GM19023 (cell line): ENCODE results near the gene ZNF175.
A peak's percentile ranks its signal among the peaks of the same experiment; 100 is the strongest.

Experiments
- ATAC-seq: cut with Tn5 transposase; IDR thresholded peaks from one replicate; pipeline ENCODE4 v1.9.1; 2021; ENCODE audit warnings: mild to moderate bottlenecking, moderate library complexity; ENCODE audit not compliant: unreplicated experiment

The ZNF175 gene

GRCh38 chr19:51570962-51571575 is at the start of gene ZNF175:
Gene ZNF175, plus strand, starts transcription at chr19:51571283. Its CDS starts 2,047 bp downstream, at chr19:51573330.
- peak; percentile 74 for ATAC-seq

GRCh38 chr19:51521357-51521756 is 49.7 kb upstream of the ZNF175 start:
- ATAC-seq = no peak

- no peak for ATAC-seq
Observed at GRCh38 chr19:51521781-51522180, 49.3 kb upstream of the ZNF175 start.

GRCh38 chr19:51524666-51525264 is 46.3 kb upstream of the ZNF175 start:
- ATAC-seq = no peak

GRCh38 chr19:51525651-51526050 is 45.4 kb upstream of the ZNF175 start:
- ATAC-seq = no peak

- ATAC-seq = no peak
Observed at GRCh38 chr19:51529301-51529700, 41.8 kb upstream of the ZNF175 start.

- no peak for ATAC-seq
Observed at GRCh38 chr19:51530616-51531015, 40.5 kb upstream of the ZNF175 start.

- ATAC-seq = peak; percentile 62
Observed at GRCh38 chr19:51531349-51532315, 39.5 kb upstream of the ZNF175 start, which contains the start of gene SIGLEC6. Gene SIGLEC6, minus strand, starts transcription at chr19:51531670. Its CDS starts 22 bp downstream, at chr19:51531648.

GRCh38 chr19:51535535-51535934 is 35.5 kb upstream of the ZNF175 start:
- ATAC-seq = no peak

GRCh38 chr19:51539821-51540366 is 31.2 kb upstream of the ZNF175 start:
- ATAC-seq = no peak

- no peak for ATAC-seq
Observed at GRCh38 chr19:51541458-51542357, 29.4 kb upstream of the ZNF175 start.

- ATAC-seq = no peak
Observed at GRCh38 chr19:51542699-51543098, 28.4 kb upstream of the ZNF175 start.

- no peak for ATAC-seq
Observed at GRCh38 chr19:51544038-51544437, 27.0 kb upstream of the ZNF175 start.

GRCh38 chr19:51546107-51546649 is 24.9 kb upstream of the ZNF175 start:
- no peak for ATAC-seq

GRCh38 chr19:51546650-51547396 is 24.3 kb upstream of the ZNF175 start:
- no peak for ATAC-seq

GRCh38 chr19:51547397-51548212 is 23.5 kb upstream of the ZNF175 start:
- ATAC-seq = no peak

GRCh38 chr19:51548213-51548651 is 22.9 kb upstream of the ZNF175 start:
- no peak for ATAC-seq

GRCh38 chr19:51548891-51549305 is 22.2 kb upstream of the ZNF175 start:
- no peak for ATAC-seq
